ENCODE measurements around the gene NAV3. TPM values are rescaled to one million over a fixed set of nuclear protein-coding genes. Genes with fewer than 3 reads are reported as not detected.
A peak's percentile ranks its signal among the peaks of the same experiment; 100 is the strongest.

Gene NAV3
- total RNA-seq, 1 experiment from 2014 or later, result 3.0 TPM

- no peak overlapping the region for H3K23ac ChIP-seq (ENCODE audit: insufficient read length, low read depth, low read length)
- no peak overlapping the region for H3K4me3 Mint-ChIP-seq
- no peaks in the 10 kb centered on the region; a peak in 1 of 7 replicates for H3K36me3 Mint-ChIP-seq (ENCODE audit: insufficient read depth in 1 of 3, low read depth in 3 of 3)
- H4K5ac ChIP-seq (ENCODE audit: insufficient read length, low read depth, low read length), result no peak overlapping the region
- H3K27me3 ChIP-seq (ENCODE audit: insufficient read depth, low read length), result no peaks in the 10 kb centered on the region
- peaks cover 16% of the 10 kb centered on the region for H3K4me1 ChIP-seq (ENCODE audit: insufficient read depth, low read length)
- peak overlapping the region in 1 of 3 experiments; percentile 48; a peak in 1 of 7 replicates for H3K27ac Mint-ChIP-seq
- H3K4me1 Mint-ChIP-seq, result peaks cover 49 to 50% of the 10 kb centered on the region in 2 experiments
- H3K4ac ChIP-seq (ENCODE audit: low read depth, low read length), result no peak overlapping the region
- no peaks in the 10 kb centered on the region for H3K79me1 ChIP-seq (ENCODE audit: insufficient read depth, low read depth, low read length, poor library complexity, severe bottlenecking)
- no peak for TF ChIP-seq CTCF (conservative IDR thresholded peaks at IDR 0.05)
- no peak overlapping the region for H2BK5ac ChIP-seq (ENCODE audit: insufficient read length, low read length)
- no peak overlapping the region for H2AFZ ChIP-seq (ENCODE audit: low read length)
- H3K4me2 ChIP-seq (ENCODE audit: insufficient read depth, insufficient read length, low read length), result no peak overlapping the region
- no peak overlapping the region for H3K14ac ChIP-seq (ENCODE audit: insufficient read depth, low read length)
- H2BK15ac ChIP-seq (ENCODE audit: low read depth, low read length), result no peak overlapping the region
- H3K9ac ChIP-seq (ENCODE audit: extremely low read depth, insufficient read length, low read length), result no peak overlapping the region
- no peak overlapping the region for H2BK12ac ChIP-seq (ENCODE audit: insufficient read length, low read depth, low read length)
- H2BK20ac ChIP-seq (ENCODE audit: low read depth, low read length, poor library complexity, severe bottlenecking), result no peak overlapping the region
- H3K9me3 ChIP-seq (ENCODE audit: control insufficient read depth, low read depth, low read length), result no peaks in the 10 kb centered on the region
- no peak overlapping the region for H3K27ac ChIP-seq (ENCODE audit: insufficient read length, low read depth, low read length)
- no peak overlapping the region for H3K18ac ChIP-seq (ENCODE audit: insufficient read length, low read depth, low read length)
- H3K79me2 ChIP-seq (ENCODE audit: insufficient read depth, low read length), result no peaks in the 10 kb centered on the region
- H3K27me3 Mint-ChIP-seq (ENCODE audit: low read depth), result peaks cover 1% of the 10 kb centered on the region; the same call in 1 of the 2 replicates
- H4K20me1 ChIP-seq (ENCODE audit: control insufficient read depth, insufficient read depth, insufficient read length), result no peaks in the 10 kb centered on the region
- no peak for DNase-seq
- no peak overlapping the region for H3T11ph ChIP-seq (ENCODE audit: low read length)
- no peak overlapping the region for H3K56ac ChIP-seq (ENCODE audit: insufficient read length, low read depth, low read length)
- no peak overlapping the region for H2AK5ac ChIP-seq (ENCODE audit: insufficient read length, low read length)
- H3K23me2 ChIP-seq (ENCODE audit: insufficient read length, low read depth, low read length, poor library complexity, severe bottlenecking), result no peaks in the 10 kb centered on the region
- H2BK120ac ChIP-seq (ENCODE audit: low read depth, low read length, poor library complexity, severe bottlenecking), result no peak overlapping the region
- H4K8ac ChIP-seq (replicated peaks; ENCODE audit: insufficient read length, low read depth, low read length), result no peak overlapping the region
- no peaks in the 10 kb centered on the region for H3K9me3 Mint-ChIP-seq
- H4K91ac ChIP-seq (ENCODE audit: insufficient read length, low read depth, low read length), result no peak overlapping the region
- WGBS (ENCODE audit: extremely low coverage, insufficient read length, low lambda C conversion rate), result no CpG with 5 or more reads among the region's 2 CpGs
These were observed 414.3 kb downstream of the NAV3 start for GRCh38 chr12:78244916-78245507.
